ENCODE results near the gene FAM110A.

FAM110A gene

GRCh38 chr20:868279-868678 lies 34.8 kb downstream of the FAM110A start:
- Histone ChIP-seq H3K4me3 (ENCODE audit: low read length in 2 of 2) (no peak overlapping the region), H3K79me1 (ENCODE audit: low read depth, low read length) (no peaks in the 10 kb centered on the region), H2BK15ac (ENCODE audit: low read length) (no peak overlapping the region)

DNA sequence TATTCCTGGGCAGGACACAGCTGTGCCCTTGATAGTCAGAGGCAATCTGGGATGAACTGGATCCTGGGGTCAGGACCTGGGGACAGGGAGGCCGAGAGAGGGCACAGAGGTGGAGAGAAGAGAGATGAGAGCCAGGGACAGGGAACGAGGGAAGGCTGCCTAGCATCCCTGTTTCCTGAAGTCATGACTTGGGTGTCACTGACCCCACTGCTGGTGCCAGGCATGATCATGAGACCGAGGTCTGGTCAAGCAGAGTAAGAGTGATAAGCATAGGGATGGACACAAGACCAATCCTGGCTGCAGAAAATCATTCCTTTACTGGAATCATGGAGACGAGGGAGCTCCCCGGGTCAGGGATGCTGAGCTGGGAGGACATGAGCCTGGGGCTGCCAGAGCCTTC lies 36.1 kb downstream of the FAM110A start:
- no peak overlapping the region for H3K23ac ChIP-seq (ENCODE audit: low read depth, low read length, poor library complexity)
- no peak overlapping the region for H2BK12ac ChIP-seq (ENCODE audit: low read length)
- WGBS, 2 donors (ENCODE audit: extremely low coverage in 2 of 2, insufficient read length in 2 of 2, insufficient replicate concordance in 1 of 2): no CpG with 5 or more reads among the region's 5 CpGs

More at GRCh38 chr20:868279-868678, 34.8 kb downstream of the FAM110A start:
- Histone ChIP-seq H3K14ac (ENCODE audit: low read length) (no peak overlapping the region), H3K4me1 (ENCODE audit: control insufficient read depth in 2 of 2, insufficient read depth in 1 of 2, low read depth in 1 of 2, low read length in 2 of 2) (peaks cover 0 to 7% of the 10 kb centered on the region in 2 donors), H3K4me2 (ENCODE audit: insufficient read depth, low read length, poor library complexity, severe bottlenecking) (no peak overlapping the region), H4K8ac (ENCODE audit: low read depth, low read length) (no peak overlapping the region), H2AFZ (ENCODE audit: low read length) (no peak overlapping the region), H2BK120ac (ENCODE audit: low read depth, low read length) (no peak overlapping the region), H3K36me3 (replicated peaks in 1 of 2; ENCODE audit: control insufficient read depth in 2 of 2, insufficient read depth in 2 of 2, low read length in 2 of 2) (no peaks in the 10 kb centered on the region), H3K4ac (ENCODE audit: low read length) (no peak overlapping the region), H3K27ac (replicated peaks; ENCODE audit: low read length) (no peak overlapping the region), H2AK5ac (ENCODE audit: low read depth, low read length) (no peak overlapping the region), H2BK12ac (ENCODE audit: low read length) (no peak overlapping the region), H3K18ac (ENCODE audit: low read length) (no peak overlapping the region), H2BK5ac (ENCODE audit: low read length) (no peak overlapping the region), H3K9ac (ENCODE audit: low read depth, low read length, poor library complexity) (no peak overlapping the region), H4K91ac (ENCODE audit: low read depth, low read length, poor library complexity) (no peak overlapping the region), H3K27me3 (ENCODE audit: control insufficient read depth in 3 of 3, insufficient read depth in 3 of 3, low read depth in 1 of 3, low read length in 3 of 3) (peaks cover 0 to 8% (median 0%) of the 10 kb centered on the region in 3 experiments), H3K23ac (ENCODE audit: low read depth, low read length, poor library complexity) (no peak overlapping the region), H3K9me3 (replicated peaks in 1 of 2; ENCODE audit: control insufficient read depth in 2 of 2, insufficient read depth in 1 of 2, low read depth in 1 of 2, low read length in 2 of 2) (no peaks in the 10 kb centered on the region)
- no CpG with 5 or more reads among the region's 9 CpGs for WGBS, 2 donors (ENCODE audit: extremely low coverage in 2 of 2, insufficient read length in 2 of 2, insufficient replicate concordance in 1 of 2)
- no peak for DNase-seq (ENCODE audit: low spot score)

DNA sequence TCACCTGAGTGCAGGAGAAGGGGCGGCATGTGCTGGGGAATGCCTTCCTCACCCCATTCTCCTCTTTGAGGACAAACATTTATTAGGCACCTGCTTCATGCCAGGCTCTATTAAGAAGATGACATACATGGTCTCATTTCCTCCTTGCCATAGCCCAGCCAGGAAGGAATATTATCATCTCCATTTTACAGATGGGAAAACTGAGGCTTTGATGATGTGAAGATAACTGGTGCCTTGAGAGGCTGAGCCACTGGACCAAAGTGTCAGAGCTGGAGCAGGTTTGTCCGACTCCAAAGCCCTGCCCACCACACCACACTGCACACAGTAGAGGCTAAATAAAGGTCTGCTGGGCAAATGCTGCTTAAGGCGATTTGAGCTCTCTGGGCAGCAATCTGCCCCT lies 37.2 kb downstream of the FAM110A start:
- peaks cover 0 to 8% (median 0%) of the 10 kb centered on the region in 3 experiments for H3K27me3 ChIP-seq (ENCODE audit: control insufficient read depth in 3 of 3, insufficient read depth in 3 of 3, low read depth in 1 of 3, low read length in 3 of 3)
- H2BK15ac ChIP-seq (ENCODE audit: low read length): no peak overlapping the region
- no peak overlapping the region for H3K23ac ChIP-seq (ENCODE audit: low read depth, low read length, poor library complexity)
- no peak overlapping the region for H3K27ac ChIP-seq (replicated peaks; ENCODE audit: low read length)
- no CpG with 5 or more reads among the region's 3 CpGs for WGBS, 2 donors (ENCODE audit: extremely low coverage in 2 of 2, insufficient read length in 2 of 2, insufficient replicate concordance in 1 of 2)
- no peak overlapping the region for H2AK5ac ChIP-seq (ENCODE audit: low read depth, low read length)
- H3K4me3 ChIP-seq (ENCODE audit: low read length in 2 of 2): no peak overlapping the region
- H3K36me3 ChIP-seq (replicated peaks in 1 of 2; ENCODE audit: control insufficient read depth in 2 of 2, insufficient read depth in 2 of 2, low read length in 2 of 2): no peaks in the 10 kb centered on the region
- peaks cover 0 to 2% of the 10 kb centered on the region in 2 donors for H3K4me1 ChIP-seq (ENCODE audit: control insufficient read depth in 2 of 2, insufficient read depth in 1 of 2, low read depth in 1 of 2, low read length in 2 of 2)
- H3K18ac ChIP-seq (ENCODE audit: low read length): no peak overlapping the region
- no peaks in the 10 kb centered on the region for H3K9me3 ChIP-seq (replicated peaks in 1 of 2; ENCODE audit: control insufficient read depth in 2 of 2, insufficient read depth in 1 of 2, low read depth in 1 of 2, low read length in 2 of 2)
- H2BK12ac ChIP-seq (ENCODE audit: low read length): no peak overlapping the region
- DNase-seq (ENCODE audit: low spot score): no peak
- H2AFZ ChIP-seq (ENCODE audit: low read length): no peak overlapping the region
- no peak overlapping the region for H3K14ac ChIP-seq (ENCODE audit: low read length)
- H4K8ac ChIP-seq (ENCODE audit: low read depth, low read length): no peak overlapping the region
- no peak overlapping the region for H4K91ac ChIP-seq (ENCODE audit: low read depth, low read length, poor library complexity)
- H3K9ac ChIP-seq (ENCODE audit: low read depth, low read length, poor library complexity): no peak overlapping the region
- H3K4me2 ChIP-seq (ENCODE audit: insufficient read depth, low read length, poor library complexity, severe bottlenecking): no peak overlapping the region
- no peak overlapping the region for H2BK5ac ChIP-seq (ENCODE audit: low read length)
- no peak overlapping the region for H3K4ac ChIP-seq (ENCODE audit: low read length)
- H3K79me1 ChIP-seq (ENCODE audit: low read depth, low read length): no peaks in the 10 kb centered on the region
- H2BK120ac ChIP-seq (ENCODE audit: low read depth, low read length): no peak overlapping the region

More for the DNA sequence above, 36.1 kb downstream of the FAM110A start:
- H3K27ac ChIP-seq (replicated peaks; ENCODE audit: low read length): no peak overlapping the region
- no peak overlapping the region for H3K4ac ChIP-seq (ENCODE audit: low read length)
- peak overlapping the region; percentile 25 for H3K9ac ChIP-seq (ENCODE audit: low read depth, low read length, poor library complexity)
- H4K8ac ChIP-seq (ENCODE audit: low read depth, low read length): no peak overlapping the region
- H2AFZ ChIP-seq (ENCODE audit: low read length): no peak overlapping the region
- H3K18ac ChIP-seq (ENCODE audit: low read length): no peak overlapping the region
- no peak overlapping the region for H2BK120ac ChIP-seq (ENCODE audit: low read depth, low read length)
- peaks cover 0 to 2% of the 10 kb centered on the region in 2 donors for H3K4me1 ChIP-seq (ENCODE audit: control insufficient read depth in 2 of 2, insufficient read depth in 1 of 2, low read depth in 1 of 2, low read length in 2 of 2)
- H3K36me3 ChIP-seq (replicated peaks in 1 of 2; ENCODE audit: control insufficient read depth in 2 of 2, insufficient read depth in 2 of 2, low read length in 2 of 2): no peaks in the 10 kb centered on the region
- no peaks in the 10 kb centered on the region for H3K79me1 ChIP-seq (ENCODE audit: low read depth, low read length)
- no peak overlapping the region for H3K4me2 ChIP-seq (ENCODE audit: insufficient read depth, low read length, poor library complexity, severe bottlenecking)
- H2AK5ac ChIP-seq (ENCODE audit: low read depth, low read length): no peak overlapping the region
- H3K9me3 ChIP-seq (replicated peaks in 1 of 2; ENCODE audit: control insufficient read depth in 2 of 2, insufficient read depth in 1 of 2, low read depth in 1 of 2, low read length in 2 of 2): no peaks in the 10 kb centered on the region
- no peak for DNase-seq (ENCODE audit: low spot score)
- no peak overlapping the region for H4K91ac ChIP-seq (ENCODE audit: low read depth, low read length, poor library complexity)
- peaks cover 0 to 8% (median 0%) of the 10 kb centered on the region in 3 experiments for H3K27me3 ChIP-seq (ENCODE audit: control insufficient read depth in 3 of 3, insufficient read depth in 3 of 3, low read depth in 1 of 3, low read length in 3 of 3)
- H3K4me3 ChIP-seq (ENCODE audit: low read length in 2 of 2): no peak overlapping the region
- H2BK15ac ChIP-seq (ENCODE audit: low read length): no peak overlapping the region
- no peak overlapping the region for H3K14ac ChIP-seq (ENCODE audit: low read length)
- H2BK5ac ChIP-seq (ENCODE audit: low read length): no peak overlapping the region

DNA sequence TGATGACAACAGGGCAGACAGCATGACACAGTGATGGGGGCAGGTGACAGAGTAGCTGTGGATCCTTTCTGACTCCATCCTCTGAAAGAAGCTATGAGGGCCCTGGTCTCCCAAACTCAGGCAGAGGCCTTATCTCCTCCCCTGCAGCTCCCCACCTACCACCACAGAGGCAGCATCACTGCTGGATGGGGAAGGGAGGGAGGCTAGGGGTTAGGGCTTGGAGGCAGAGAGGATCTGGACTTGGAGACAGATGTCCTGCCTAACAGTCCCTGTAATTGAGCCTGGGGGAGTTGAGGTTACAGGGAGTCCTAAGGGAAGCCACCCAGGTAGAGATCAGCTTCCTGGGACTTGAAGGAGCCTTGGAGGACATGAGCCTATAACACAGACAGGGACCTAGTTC lies 37.9 kb downstream of the FAM110A start:
- H2AFZ ChIP-seq (ENCODE audit: low read length): no peak overlapping the region
- no peaks in the 10 kb centered on the region for H3K36me3 ChIP-seq (replicated peaks in 1 of 2; ENCODE audit: control insufficient read depth in 2 of 2, insufficient read depth in 2 of 2, low read length in 2 of 2)
- H3K4ac ChIP-seq (ENCODE audit: low read length): no peak overlapping the region
- H2BK120ac ChIP-seq (ENCODE audit: low read depth, low read length): no peak overlapping the region
- H3K27ac ChIP-seq (replicated peaks; ENCODE audit: low read length): no peak overlapping the region
- H4K91ac ChIP-seq (ENCODE audit: low read depth, low read length, poor library complexity): no peak overlapping the region
- no peak for DNase-seq (ENCODE audit: low spot score)
- H2BK12ac ChIP-seq (ENCODE audit: low read length): no peak overlapping the region
- H2BK5ac ChIP-seq (ENCODE audit: low read length): no peak overlapping the region
- no peak overlapping the region for H3K23ac ChIP-seq (ENCODE audit: low read depth, low read length, poor library complexity)
- H3K9me3 ChIP-seq (replicated peaks in 1 of 2; ENCODE audit: control insufficient read depth in 2 of 2, insufficient read depth in 1 of 2, low read depth in 1 of 2, low read length in 2 of 2): no peaks in the 10 kb centered on the region
- H3K4me3 ChIP-seq (ENCODE audit: low read length in 2 of 2): no peak overlapping the region
- no peak overlapping the region for H3K18ac ChIP-seq (ENCODE audit: low read length)
- no peak overlapping the region for H2BK15ac ChIP-seq (ENCODE audit: low read length)
- H3K27me3 ChIP-seq (ENCODE audit: control insufficient read depth in 3 of 3, insufficient read depth in 3 of 3, low read depth in 1 of 3, low read length in 3 of 3): peaks cover 0 to 5% (median 0%) of the 10 kb centered on the region in 3 experiments
- H3K9ac ChIP-seq (ENCODE audit: low read depth, low read length, poor library complexity): no peak overlapping the region
- H4K8ac ChIP-seq (ENCODE audit: low read depth, low read length): no peak overlapping the region
- H3K4me2 ChIP-seq (ENCODE audit: insufficient read depth, low read length, poor library complexity, severe bottlenecking): no peak overlapping the region
- H3K4me1 ChIP-seq (ENCODE audit: control insufficient read depth in 2 of 2, insufficient read depth in 1 of 2, low read depth in 1 of 2, low read length in 2 of 2): peaks cover 0 to 2% of the 10 kb centered on the region in 2 donors
- H3K14ac ChIP-seq (ENCODE audit: low read length): no peak overlapping the region
- no peaks in the 10 kb centered on the region for H3K79me1 ChIP-seq (ENCODE audit: low read depth, low read length)
- H2AK5ac ChIP-seq (ENCODE audit: low read depth, low read length): no peak overlapping the region
